KBM-7 (cell line): ENCODE data around the gene EVA1A.

Experiments used
- DNase-seq: peaks from one replicate; pipeline ENCODE4 v3.0.0-alpha.2; 2015
- in situ Hi-C: fragments of 300-500 bp; cut with MboI; formaldehyde crosslinking; loops from 2 replicates; pipeline ENCODE4 v1.14.3; 2020; ENCODE audit warnings: low sequenced_read_pairs, low pct_unique_long_range_greater_than_20kb, mixed read lengths

EVA1A gene

DNA sequence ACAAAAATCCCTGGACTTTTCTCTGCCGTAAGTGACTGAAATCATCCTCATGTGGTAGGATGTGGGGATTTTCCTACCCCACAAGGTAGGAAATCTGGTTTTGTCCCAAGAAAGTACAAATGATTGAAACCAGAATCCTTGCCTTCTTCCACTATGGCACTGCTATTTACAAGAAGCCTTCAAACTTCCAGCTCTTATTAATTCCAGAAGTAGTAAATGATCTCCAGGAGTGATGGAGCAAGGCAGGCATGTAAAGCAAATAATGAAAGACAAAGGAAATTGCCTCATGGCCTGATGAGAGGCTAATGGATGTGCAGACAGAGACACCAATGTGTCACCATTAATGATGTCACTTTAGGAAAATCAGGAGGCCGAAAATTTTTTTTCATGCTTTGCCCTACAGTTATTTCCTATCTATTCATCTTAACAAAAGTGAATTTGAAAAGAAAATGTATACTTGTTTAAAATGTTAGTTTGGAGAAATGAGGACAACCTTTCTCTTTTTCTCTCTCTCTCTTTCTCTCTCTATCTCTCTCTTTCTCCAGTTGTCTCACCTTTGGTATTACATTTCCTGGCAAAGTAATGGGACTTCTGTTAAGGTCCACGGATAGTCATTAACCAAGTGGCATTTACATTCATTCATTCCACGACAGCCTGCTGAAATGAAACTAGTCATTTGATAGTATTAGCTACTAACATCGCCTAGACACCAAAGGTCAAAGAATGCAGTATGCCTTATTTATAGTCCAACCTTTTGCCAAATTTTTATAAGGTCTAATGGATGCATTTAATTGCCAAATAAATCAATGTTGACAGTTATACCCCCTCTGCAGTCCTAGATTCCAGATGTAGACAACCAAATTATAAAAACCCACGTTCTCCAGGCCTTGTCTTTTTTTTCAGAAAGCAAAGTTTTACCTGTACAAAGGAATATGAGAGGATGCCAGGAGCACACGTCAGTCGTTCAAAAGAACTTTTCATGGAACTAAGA, 5.0 kb upstream of the EVA1A start:
- in situ Hi-C loops, result no loop called here
- DNase-seq, result no peak

DNA sequence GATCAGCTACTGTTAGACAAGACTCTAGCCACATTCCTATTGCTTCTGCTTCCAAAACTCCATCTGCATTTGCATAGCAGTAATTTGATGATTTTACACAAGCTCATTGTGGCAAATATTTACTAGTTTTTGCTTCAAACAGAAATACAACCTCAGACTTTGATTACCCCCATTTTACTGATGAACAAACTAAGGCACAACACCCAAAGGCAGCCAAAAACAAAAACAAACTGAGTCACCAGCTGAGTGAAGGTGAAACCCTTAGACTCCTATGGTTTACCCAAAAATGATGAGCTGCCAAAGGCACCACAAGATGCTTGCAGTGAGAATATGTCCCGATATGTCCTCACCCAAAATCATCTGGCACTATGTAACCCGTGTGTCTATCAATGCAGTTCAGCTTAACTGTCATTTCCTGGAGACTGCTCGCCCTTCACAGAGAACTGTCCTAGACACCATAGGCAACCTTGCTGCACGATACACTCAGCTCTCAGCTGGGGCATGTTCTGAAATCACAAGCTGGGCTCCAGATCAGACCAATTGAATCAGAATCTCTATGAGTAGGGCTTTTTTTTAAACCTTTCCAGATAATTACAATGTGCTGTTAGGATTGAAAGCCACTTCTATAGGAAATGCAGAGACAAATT, 4.1 kb upstream of the EVA1A start:
- in situ Hi-C loops, result no loop called here
- no peak for DNase-seq

DNA sequence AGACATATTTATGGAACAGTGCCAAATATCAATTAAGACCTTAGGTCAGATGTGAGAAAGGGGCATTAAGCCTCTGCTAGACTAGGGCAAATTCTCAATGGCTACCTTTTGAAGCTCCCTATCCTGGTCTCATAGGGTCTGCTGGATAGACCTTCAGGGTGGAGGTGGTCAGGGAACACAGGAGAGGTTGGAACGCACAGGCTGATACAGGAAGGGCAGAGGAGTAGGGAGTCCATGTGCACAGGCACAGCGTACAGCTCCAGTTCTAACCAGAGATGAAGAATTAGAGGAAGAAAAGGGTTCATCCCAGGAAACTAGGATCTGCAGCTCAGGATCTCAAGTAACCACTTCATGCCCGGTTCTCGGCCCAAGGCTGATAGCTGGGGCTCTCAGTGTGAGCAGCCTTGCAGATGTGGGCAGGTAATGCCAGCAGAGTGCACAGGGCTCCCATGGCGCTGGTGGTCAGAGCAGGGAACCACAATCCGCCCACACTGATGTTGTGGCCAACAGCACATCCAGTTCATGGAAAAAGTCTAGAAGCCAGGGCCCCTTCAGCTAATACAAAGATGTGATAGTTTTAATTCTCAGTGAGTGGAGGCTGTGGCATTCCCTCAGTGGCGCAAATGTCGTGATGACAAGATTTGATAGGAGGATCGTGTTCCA, 3.4 kb upstream of the EVA1A start:
- DNase-seq, result no peak
- in situ Hi-C loops, result no loop called here

DNA sequence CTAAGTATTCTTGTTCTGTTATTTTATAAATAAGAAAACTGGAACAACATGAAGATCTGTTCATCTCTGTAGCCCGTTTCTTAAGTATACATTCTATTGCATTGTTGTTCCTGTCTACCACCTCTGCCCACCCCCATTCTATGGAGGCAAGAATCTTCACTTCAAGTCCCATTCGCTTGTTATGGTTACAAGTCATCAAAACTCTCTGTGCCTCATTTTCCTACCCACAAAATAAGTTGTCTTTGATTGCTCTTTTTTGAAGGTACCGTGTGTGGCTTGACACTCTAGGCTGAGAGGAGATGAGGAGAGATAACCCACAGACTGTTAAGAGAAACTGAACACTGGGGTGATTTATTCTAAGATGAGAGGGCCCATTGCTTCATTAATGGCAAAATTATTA, 2.9 kb upstream of the EVA1A start:
- in situ Hi-C loops, result no loop called here
- DNase-seq, result no peak

GRCh38 chr2:75562513-75562864, 1.8 kb upstream of the EVA1A start:
- in situ Hi-C loops, result no loop called here

DNA sequence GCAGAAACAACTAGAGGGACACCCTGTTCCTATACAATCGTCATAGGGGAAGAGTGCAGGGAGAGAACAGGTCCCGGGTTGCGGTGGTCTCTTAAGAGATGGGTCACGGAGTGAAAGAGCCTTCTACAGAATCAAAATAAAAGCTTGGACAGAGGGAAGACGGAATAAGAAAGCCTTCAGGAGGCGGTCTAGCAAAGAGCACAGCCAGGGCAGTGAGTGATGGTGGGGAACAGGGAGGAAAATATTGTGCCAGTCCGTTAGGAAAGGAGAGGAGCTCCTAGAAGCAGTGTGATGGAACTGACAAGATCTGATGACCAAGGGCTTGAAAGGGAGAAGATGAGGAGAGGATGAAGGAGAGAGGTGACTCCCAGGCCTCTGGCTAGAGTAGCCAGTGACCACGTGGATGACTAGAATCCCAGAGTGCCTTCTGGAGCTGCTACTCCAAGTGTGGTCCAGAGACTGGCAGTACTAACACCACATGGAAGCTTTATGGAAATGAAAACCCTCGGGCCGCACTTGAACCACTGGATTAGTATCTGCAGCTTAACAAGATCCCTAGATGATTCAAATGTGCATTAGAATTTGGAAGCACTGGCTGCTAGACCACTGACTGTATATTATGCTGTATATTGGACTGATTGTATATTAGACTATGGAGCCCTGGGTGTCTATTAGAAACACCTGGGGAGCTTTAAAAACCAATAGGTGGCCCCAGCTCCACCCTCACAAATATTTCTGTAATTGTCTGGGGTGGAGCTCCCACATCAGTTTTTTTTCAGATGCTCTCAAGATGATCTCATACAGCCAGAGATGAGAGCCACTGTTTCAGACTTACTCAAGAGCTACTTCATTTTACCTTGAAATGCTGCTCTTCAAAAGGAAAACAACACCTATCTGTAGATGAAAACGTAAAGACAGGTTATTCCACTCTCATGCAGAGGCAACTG, 1.1 kb upstream of the EVA1A start:
- in situ Hi-C loops, result no loop called here
- DNase-seq, result no peak

More at GRCh38 chr2:75562513-75562864, 1.8 kb upstream of the EVA1A start:
- DNase-seq, result no peak

DNA sequence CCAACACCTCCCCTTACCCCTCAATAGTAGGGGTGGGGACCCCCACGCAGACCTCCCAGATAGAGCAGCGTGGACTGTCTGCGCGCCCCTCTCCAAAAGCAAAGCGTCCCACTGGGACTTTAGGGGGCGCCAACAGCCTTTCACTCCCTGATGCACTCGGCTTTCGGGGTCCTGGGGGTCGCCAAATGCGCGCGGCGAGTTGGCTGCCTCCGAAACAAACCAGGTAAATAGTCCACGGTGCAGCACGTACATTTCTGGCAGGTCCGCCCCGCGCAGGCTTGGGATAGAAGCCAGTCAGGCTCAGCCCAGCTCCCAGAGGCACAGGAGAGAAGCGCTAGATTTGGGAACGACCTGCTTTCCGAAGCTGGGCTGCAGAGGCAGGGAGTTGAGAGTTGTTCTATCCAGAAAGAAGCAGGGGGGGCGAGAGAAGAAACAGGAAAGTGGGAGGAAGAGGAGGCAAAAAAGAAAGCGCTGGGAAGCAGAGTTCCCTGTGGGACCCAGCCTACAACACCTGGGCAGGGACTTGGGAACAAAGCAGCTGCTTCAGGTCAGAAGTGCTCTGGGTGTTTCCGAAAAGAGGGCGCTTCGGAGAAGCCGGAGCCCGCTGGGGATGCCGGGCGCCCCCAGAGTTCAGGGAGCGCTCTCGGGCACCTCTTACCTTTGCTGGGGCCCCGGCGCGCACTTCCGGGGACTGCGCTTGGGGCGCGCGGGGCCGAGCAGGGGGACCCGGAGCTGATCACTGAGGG, 544 bp downstream of the EVA1A start:
- in situ Hi-C loops, result no loop called here
- no peak for DNase-seq

- in situ Hi-C loops, result no loop called here
- no peak for DNase-seq
These were observed 1.1 kb downstream of the EVA1A start for GRCh38 chr2:75559680-75560021.

- no peak for DNase-seq
- in situ Hi-C loops, result no loop called here
These were observed 1.7 kb downstream of the EVA1A start for GRCh38 chr2:75558786-75559679.

- no peak for DNase-seq
- in situ Hi-C loops, result no loop called here
These were observed 2.6 kb downstream of the EVA1A start for GRCh38 chr2:75558136-75558535.

GRCh38 chr2:75557474-75558133, 3.1 kb downstream of the EVA1A start:
- no peak for DNase-seq
- in situ Hi-C loops, result no loop called here

DNA sequence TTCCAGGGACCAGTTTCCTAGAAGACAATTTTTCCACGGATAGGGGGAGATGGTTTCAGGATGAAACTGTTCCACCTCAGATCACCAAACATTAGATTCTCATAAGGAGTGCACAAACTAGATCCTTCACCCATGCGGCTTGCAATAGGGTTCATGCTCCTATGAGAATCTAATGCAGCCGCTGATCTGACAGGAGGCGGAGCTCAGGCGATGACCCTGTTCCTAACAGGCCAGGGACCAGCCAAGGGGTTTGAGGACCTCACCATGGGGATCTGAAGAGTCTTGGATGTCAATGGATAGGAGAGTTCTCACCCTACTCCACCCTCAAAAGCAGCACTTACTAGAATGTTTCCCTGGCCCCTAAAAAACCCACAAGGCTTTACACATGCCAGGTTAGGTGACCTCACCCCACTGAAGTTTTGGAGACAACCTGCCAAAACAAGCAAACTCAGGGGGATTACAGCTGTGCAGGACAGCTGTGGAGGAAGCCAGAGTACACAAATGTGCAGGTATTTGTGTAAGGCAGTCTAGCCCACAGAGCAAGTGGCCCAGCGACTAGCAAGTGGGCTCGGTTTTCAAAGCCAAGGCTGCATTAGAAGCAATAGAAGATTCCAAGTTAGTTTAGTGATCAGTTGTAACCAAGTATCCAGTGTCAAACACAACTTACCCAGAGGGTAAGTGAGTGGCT, 3.9 kb downstream of the EVA1A start:
- in situ Hi-C loops, result no loop called here
- no peak for DNase-seq

GRCh38 chr2:75555701-75556100, 5.0 kb downstream of the EVA1A start:
- in situ Hi-C loops, result no loop called here
- no peak for DNase-seq

DNA sequence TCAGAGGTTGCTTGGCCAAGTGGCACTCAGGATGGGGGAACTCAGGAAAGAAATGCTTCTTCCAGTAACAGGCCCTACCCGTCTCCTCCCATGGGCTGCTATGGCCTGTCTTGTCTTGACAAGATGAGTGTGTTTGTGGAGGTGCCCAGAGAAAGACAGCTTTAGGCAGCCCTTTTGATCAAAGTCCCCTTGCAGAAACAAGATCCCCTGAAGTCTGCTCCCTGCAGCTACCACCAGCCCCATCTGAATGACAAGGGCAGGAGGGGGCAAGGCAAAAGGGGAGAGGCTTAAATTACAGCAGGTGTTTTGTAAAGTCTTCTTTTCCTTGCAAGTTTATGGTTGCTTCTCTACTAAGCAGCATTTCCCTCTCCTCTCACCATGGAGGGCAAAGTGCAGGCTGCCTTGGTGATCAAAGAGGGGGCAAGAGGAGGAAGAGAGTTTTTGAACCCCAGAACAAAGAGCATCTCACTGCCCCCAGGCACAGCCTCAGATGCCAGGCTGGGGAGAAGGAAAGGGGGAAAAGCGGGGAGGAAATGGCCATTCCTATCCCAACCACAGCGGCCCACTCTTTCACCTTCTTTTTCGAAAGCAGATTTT, 6.7 kb downstream of the EVA1A start:
- in situ Hi-C loops, result no loop called here
- no peak for DNase-seq

DNA sequence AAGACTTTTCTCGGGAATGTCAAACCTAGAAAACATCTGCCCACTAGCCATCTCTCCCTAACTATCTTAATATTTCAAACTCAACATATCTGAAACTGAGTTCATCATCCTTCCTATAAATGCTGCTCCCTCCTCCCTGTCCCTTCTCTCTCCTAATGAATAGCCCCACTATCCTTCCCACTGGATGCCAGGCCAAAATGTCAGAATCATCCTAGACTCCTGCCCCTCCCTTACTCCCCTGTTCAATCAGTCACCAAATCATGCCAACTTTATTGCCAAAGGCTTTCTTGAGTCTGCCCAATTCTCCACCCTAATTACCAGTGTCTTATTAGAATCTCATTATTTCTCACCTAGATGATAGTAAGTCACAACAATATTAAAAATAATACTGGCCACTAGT, 8.5 kb downstream of the EVA1A start:
- in situ Hi-C loops, result no loop called here
- DNase-seq, result no peak

DNA sequence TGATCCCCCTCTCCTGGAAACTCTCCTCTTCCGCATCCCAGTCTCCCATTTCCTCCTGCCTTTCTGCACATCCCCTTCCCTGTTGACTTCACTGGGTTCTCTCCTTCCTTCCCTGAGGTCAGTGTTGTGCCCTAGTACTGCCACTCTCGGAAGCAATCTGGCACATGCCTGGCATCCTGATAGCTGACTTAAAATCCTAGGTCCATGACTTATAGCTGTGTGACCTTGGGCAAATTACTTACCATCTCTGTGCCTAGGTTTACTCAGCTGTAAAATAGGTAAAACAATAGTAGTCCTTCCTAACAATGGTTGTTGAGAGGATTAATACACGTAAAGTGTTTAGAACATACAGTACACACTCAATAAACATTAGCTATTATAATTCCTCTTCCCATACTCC, 9.3 kb downstream of the EVA1A start:
- in situ Hi-C loops, result no loop called here
- no peak for DNase-seq
